GM21737 (cell line): ENCODE measurements around the gene TREML1.
"Not testable (repeated sequence)": the region's sequence is repeated elsewhere in the genome, so short reads cannot be mapped to it uniquely, and the experiment has no call there.

Experiments used
- ATAC-seq: cut with Tn5 transposase; IDR thresholded peaks from one replicate; pipeline ENCODE4 v1.9.1; 2021; ENCODE audit warnings: mild to moderate bottlenecking, moderate library complexity; ENCODE audit not compliant: unreplicated experiment

Gene TREML1

DNA sequence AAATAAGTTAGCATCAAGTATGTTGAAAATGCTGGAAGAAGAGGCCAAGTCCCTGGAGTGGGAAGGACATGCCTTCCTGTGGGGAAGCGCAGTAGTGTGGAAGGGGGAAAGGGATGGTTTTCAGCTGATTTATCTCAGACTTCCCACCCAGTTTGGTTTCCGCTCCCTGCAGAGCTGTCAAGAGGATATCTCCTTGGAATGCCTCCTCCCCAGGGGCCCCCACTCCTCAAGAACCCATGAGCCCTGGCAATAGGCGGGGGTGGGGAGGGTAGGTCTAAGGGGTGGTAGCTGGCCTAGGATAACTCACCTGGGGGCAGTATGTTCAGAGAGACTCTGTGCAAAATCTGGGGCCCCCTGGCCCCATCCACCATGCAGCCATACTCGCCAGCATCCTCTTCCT, 696 bp downstream of the TREML1 start:
- ATAC-seq: no peak

DNA sequence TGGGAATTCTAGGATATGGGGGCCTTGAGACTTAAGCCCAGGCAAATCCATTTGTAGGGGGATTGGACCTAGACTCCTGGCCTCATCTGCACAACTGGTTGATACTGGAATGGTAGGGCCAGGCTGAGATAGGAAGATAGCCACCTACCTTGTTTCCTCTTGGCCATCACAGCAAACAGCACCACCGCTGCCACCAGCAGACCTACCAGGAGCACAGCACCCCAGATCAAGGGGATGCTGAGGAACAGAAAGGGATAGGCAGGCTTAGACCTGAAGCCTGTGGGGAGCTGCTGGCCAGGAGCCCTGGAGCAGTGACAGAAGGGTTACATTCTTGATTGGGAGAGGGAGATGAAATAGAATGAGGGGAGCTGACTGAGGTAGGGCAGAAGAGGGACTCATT, 3.5 kb downstream of the TREML1 start:
- ATAC-seq: no peak

DNA sequence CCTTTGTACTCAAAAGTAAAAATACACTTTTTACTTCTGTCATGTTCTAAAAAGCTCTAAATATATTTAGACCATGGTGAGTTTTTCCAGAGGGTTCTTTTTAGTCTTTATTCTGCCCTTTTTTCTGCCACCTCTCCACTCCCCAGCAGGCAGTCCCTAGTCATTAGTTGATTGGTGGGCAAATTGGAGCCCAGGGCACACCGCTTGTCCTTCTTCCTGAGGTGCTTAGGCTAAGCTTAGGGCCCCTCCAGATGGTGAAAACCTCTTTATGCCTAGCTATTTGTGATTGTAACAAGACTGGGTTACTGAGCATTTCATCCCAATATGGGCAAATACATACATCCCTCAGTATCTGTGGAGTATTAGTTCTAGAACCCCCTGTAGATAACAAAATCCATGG, 6.2 kb downstream of the TREML1 start:
- ATAC-seq: no peak

DNA sequence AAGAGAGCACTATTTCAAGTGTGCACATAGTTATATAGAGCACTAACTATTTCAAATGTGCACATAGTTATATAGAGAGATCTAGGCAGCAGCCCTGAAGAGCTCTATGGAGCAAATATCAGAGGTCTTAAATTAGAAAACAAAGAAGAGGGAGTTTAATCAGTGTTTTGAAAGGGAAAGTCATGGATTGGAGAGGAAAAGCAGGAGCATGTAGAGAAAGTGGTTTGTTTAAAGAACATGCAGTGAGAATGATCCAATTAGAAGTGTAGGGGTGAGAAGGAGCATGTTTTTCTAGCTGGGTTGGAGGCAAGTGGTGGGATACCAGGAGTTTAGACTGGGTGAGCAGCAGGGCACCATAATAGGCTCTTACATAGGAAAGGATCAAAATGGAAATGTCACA, 17.2 kb downstream of the TREML1 start:
- no peak for ATAC-seq

DNA sequence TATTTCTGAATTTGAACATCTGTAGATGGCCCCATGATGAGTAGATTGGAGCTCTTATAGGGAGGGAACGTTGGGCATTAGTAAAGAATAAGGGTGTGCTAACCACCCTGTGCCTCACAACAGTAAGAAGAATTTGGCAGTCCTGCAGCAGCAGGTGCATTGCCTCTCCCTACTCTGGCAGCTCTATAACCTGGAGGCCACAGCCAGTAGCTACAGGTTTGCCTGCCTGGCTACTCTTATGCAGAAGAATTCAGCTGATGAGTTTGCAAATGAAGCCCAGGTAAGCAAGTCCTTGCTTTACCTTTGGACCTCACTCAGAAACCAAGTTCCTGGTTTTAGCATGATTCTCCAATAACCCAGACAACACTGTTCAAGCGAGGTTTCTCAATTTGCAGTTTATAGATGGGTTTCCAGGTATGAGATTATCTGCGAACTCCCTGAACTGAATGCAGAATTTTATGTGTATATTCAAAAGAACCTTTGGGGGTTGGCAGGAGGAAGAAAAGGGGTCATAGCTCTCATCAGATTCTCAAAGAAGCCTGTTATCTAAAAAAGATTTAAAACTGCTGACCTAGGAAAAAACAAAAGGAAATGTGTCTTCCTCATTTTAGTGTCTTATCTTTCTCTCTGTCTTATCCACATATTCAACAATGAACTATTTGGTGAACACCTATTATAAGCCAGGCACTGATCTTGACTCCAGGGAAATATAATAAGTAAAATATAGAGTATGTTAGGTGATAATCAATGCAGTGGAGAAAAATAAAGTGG, 18.9 kb downstream of the TREML1 start:
- ATAC-seq: no peak

DNA sequence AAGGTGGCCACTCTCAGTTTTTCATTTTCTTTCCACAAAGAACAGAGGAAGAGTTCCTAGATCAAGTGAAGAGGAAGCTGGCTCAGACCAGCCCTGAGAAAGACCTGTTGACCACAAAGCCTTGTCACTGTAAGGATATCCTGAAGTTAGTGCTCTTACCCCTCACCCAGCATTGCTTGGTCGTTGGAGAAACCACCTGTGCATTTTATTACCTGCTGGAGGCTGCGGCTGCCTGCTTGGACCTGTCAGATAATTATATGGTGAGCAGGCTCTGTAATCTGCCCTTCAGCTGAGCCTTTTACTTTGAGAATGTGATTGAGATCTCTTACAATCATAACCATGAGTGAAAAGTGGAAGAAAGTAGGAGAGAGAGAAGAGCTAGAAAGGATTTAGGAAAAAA, 21.9 kb downstream of the TREML1 start:
- ATAC-seq: no peak

DNA sequence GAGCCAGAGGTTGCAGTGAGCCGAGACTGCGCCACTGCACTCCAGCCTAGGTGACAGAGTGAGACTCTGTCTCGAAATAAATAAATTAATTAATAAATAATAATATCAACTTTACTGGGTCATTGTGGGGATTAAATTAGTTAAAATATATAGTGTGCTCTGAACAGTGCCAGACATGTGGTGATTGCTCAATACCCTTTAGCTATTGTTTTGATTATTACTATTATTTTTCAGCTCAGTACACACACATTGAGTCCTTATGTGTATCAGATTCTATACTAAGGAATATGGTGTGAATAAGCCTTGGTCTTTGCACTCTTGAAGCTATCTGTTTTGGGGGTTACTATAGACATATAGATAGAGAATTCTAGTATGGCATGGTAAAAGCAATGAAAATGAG, 28.9 kb downstream of the TREML1 start:
- ATAC-seq: no peak

DNA sequence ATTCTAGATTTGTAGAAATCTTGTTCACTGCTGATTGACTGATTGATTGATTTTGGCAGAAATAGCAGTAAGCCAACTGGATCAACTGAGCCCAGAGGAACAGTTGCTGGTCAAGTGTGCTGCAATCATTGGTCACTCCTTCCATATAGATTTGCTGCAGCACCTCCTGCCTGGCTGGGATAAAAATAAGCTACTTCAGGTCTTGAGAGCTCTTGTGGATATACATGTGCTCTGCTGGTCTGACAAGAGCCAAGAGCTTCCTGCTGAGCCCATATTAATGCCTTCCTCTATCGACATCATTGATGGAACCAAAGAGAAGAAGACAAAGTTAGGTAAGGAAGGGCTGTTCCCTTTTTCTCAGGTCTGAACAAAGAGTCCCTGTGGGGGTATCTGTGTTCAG, 31.2 kb downstream of the TREML1 start:
- ATAC-seq: no peak

DNA sequence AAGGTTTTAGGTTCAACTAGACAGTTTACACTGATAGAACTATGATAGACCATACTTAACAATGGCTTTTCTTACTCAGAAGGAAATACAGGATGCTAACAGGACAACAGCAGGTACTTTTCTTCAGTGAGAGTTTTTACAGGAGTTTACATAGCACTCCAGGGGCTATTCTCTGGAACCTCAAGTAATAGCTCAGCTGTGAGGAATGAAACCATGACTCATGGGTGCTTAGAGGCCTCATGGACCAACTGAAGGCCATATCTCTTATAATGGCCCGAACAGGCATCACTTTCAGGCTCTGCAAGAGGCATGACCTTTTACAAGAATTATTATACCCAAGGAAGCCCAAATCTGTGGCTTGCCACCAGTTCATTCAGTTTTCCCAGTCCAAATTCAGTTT, 31.8 kb downstream of the TREML1 start:
- ATAC-seq: no peak

DNA sequence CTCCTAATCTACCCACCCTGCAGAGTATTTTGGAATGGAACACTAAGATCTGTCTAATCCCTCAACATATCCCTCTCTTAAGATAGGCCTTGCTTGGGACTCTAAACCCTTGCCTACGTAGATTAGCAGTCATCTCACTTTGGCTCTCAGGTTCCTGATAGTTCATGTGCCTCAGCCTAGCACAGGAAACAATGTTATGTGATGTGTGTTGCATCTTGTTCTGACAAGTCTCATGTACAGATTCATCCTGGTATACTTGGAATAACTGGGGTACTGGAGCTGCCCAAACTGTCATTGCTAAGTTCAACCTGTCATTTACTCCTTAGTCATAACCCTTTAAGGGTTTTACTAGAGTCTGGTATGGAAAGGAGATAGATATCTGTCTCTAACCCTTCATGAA, 34.1 kb downstream of the TREML1 start:
- ATAC-seq: no peak

DNA sequence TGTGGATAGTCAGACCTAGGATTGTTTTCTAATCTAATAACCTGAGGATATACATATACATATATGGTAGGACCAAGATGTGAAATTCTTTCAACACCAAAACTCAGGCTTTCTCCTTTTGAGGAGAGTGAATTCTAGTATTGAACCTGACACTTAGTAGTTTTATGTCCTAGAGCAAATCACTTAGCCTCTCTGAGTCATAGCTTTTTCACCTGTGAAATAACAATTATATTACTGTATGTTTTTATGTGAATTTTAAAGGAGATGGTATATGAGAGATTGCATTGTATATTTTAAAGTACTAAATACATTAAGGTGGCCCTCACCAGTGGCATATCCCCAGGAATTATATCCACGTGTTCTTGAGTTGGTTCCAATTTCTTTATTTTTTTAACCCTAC, 34.6 kb downstream of the TREML1 start:
- no peak for ATAC-seq

DNA sequence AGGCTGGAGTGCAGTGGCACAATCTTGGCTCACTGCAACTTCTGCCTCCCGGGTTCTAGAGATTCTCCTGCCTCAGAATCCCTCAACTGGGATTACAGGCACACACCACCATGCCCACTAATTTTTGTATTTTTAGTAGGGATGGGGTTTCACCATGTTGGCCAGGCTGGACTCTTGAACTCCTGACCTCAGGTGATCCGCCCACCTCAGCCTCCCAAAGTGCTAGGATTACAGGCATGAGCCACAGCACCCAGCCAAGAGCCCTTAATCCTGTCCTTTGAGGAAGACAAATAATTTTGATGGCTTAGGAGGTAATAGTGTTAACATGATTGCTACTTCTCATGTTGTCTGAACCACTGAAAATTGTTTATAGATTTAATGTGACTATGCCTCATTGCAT, 39.1 kb downstream of the TREML1 start:
- ATAC-seq: not testable (repeated sequence)

DNA sequence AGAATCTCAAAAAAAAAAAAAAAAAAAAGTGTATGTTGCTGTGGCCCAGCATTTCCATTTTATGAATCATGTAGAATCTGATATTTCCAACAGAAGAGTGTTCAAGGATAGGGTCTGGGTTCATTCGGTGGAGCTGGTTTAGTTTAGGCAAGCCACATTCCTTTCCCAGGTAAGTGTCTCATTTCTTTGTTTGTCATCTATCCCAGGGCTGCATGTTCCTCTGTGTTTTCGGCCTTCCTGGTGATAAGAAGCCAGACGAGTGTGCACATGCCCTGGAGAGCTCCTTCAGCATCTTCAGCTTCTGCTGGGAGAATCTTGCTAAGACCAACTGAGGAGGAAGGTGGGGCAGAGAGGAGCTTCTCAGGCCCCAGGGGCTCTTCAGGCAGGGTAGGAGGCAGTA, 43.1 kb downstream of the TREML1 start:
- no peak for ATAC-seq

DNA sequence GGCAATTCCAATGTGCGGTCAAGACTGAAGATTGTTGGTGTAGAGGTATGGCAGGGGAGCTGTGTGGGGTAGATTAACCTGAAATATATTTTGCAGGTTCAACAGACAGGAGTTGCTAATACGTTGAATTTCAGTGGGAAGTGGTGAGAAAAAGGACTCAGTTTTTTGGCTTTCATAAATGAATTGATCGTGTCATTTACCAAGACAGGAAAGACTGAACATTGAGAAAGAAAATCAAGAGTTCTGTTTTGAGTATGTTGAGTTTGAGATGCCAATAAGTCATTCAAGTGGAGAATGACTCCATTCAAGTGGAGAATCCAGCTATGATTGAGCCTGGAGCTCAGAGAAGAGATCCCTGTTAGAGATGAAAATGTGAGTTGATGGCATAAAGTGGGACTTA, 50.3 kb downstream of the TREML1 start:
- ATAC-seq: no peak

DNA sequence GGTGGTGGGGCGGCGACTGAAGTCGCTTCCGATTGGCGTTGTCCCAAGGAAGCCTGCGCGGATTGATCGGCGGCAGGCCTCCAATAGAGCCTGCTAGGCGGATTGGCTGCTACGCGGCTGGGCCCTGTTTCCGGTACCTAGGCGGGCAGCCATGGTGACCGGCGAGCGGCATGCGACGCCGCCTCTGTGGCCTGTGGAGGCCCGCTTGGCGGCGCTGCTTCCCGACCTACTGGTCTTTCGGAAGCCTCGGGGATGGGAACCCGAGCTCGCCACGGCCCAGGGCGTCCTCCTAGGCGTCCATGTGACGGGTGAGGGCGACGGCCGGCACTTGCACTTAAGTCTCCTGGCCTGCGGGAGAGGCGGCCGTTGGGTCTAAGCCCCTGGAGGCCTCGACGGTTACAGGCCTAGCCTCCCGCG, 53.3 kb downstream of the TREML1 start:
- no peak for ATAC-seq
